ENCODE results near the gene EP400.

Gene EP400

GRCh38 chr12:131913666-131914065, 36.1 kb upstream of the EP400 start:
- no peak for DNase-seq

DNA sequence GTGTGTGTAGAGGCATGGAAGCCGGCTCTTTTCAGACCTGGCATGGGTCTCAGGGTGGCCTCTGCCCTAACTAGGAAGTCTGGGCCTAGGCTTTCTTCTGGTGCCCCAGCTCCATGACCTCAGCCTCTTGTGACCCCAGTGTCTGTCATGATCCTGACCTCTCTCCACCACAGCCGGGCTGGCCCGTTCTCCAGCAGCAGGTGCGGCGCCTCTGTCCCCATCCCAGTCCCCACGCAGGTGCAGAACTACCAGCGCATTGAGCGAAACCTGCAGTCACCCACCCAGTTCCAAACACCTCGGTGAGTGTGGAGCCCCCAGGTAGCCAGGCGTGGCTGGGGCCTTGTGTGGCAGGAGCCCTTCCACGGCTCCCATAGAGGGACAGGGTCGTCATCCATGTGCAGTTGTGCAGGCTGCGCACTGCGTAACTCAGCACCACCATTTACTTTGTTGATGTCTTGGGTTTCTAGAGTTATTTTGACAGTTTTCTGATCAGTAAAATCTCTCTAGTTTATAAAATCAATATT, 35.5 kb upstream of the EP400 start:
- DNase-seq = no peak

GRCh38 chr12:131915000-131915689, 34.6 kb upstream of the EP400 start:
- DNase-seq = no peak

GRCh38 chr12:131915823-131916222, 33.9 kb upstream of the EP400 start:
- DNase-seq = no peak

DNA sequence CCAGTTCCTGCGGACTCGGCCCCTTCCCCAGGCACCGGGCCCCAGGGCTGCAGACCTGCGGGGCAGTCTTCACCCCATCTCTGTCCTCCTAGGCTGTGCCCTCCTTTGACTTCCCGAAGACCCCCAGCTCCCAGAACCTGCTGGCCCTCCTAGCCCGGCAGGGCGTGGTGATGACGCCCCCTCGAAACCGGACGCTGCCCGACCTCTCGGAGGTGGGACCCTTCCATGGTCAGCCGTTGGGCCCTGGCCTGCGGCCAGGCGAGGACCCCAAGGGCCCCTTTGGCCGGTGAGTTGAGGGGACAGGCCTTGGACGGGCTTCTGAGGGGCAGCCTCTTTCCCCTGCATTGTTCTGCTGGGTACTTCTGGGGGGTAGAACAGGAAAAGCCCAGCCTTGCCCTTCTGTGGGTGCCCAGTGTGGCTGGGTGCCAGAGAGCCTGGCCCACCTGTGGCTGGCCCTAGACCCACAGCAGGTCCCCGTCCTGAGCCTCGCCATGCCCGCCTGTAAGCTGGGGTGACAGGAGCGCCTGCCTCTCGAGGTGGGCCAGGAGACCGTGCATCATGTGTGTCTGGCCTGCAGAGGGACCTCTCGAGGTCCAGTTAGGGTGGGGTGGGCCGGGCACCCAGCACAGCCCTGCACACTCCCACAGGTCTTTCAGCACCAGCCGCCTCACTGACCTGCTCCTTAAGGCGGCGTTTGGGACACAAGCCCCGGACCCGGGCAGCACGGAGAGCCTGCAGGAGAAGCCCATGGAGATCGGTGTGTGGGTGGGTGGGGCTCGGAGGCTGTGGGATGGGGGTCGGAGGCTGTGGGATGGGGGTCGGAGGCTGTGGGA, 33.2 kb upstream of the EP400 start:
- no peak for DNase-seq

GRCh38 chr12:131917139-131917710, 32.5 kb upstream of the EP400 start:
- DNase-seq = no peak

GRCh38 chr12:131917711-131918306, 31.9 kb upstream of the EP400 start:
- no peak for DNase-seq

- no peak for DNase-seq
Measured at GRCh38 chr12:131918311-131919050, 31.3 kb upstream of the EP400 start.

- no peak for DNase-seq
Measured at GRCh38 chr12:131919051-131919347, 30.7 kb upstream of the EP400 start.

DNA sequence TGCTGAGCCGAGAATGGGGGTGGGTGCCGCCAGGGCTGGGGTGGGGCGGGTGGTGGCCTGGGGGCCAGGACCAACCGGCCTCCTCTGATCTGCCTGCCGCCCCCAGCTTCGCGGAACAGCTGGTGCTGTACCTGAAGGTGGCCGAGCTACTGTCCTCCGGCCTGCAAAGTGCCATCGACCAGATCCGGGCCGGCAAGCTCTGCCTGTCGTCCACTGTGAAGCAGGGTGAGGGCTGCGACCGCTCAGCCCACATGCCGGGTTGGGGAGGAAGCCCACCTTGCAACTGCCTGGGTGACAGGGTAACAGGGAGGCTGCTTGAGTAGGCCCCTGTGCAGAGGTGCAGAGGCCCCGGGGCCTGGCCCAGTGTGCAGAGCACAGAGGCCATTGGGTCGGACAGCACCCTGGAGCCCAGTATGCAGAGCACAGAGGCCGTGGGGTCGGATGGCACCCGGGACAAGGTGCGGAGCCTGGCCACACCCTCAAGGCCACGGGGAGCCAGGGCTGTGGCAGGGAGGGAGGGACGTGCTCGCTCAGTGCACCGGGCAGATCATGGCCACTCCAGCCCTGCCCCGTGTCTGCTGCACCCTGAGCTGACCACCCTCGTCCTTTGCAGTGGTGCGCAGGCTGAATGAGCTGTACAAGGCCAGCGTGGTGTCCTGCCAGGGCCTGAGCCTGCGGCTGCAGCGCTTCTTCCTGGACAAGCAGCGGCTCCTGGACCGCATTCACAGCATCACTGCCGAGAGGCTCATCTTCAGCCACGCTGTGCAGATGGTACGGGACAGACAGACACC, 30.2 kb upstream of the EP400 start:
- no peak for DNase-seq

GRCh38 chr12:131920157-131920508, 29.6 kb upstream of the EP400 start:
- no peak for DNase-seq

DNA sequence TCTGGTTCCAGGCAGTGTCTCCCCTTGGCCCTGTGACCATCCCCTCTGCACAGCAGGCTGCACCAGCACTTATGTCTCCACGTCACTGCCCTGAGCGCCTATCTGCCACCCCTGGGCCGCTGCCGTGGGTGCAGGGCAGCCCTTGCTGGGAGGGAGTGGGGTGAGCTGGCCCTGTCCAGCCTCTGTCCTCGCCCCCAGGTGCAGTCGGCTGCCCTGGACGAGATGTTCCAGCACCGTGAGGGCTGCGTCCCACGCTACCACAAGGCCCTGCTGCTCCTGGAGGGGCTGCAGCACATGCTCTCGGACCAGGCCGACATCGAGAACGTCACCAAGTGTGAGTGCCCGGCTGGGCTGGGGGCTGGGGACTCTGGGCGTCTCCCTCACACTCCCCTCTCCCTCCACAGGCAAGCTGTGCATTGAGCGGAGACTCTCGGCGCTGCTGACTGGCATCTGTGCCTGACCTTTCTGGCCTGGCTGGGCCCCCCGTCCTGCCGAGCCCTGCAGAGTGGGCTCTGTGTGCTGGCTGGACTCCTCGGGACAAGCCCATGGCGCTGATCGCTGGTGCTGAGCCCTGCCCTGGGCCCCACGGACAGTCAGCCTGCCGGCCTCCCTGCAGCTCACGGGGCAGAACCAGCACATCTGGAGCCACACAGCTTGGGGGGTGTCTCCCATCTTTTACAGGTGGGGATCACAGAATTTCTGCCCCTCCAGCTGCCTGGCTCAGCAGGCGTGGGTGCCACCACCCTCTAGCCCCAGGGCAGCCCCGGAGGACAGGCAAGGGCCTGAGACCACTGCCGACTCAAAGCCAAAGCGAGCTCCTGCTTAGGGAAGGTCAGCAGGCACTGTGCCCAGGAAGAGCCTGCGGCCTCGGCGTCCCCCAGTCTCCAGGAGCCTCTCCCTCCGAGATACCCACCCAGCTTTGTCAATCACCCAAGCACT, 28.6 kb upstream of the EP400 start:
- DNase-seq = no peak

DNA sequence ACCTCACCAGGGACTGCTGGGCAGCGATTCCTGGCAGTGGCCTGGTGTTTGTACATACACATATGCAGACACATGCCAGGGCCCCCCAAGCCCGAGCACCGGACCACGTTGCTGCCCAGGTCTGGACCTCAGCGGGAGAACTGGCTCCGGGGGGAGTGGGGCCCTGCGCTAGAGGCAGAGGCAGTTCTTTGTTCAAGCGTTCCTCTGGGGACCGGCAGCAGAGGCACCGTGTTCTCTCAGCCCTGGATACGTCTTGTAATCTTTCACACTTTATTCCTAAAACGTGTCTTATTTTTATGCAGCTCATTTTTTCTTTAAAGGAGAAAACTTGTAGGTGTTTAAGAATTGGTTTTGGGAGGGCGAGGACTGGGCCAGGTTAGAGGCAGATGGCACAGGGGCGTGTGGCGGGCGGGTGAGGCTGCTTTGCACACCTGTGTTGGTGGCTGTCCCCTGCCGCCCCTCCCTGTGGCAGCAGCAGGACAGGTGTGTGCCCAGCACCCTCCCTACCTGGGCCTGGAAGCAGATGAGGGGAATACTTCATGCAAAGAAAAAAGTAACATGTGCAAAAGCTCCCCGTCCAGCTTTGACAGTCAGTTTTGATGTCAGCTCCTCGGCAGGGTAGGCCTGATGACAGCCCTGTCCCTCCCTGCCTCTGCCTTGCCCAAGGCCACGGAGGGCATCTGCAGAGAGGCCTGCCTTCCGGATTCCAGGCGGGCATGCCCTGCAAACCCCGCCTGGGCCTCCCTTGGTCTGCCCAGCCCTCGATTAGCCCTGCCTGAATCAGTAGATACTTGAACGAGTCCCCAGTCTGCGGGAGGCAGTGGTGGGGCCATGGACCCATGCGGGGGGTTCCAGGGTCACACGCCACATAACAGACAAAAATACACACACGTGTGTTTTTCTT, 27.6 kb upstream of the EP400 start:
- DNase-seq = no peak

GRCh38 chr12:131922772-131923171, 27.0 kb upstream of the EP400 start:
- no peak for DNase-seq

- DNase-seq = no peak
Measured at GRCh38 chr12:131923260-131923659, 26.5 kb upstream of the EP400 start.

GRCh38 chr12:131927110-131928079, 22.3 kb upstream of the EP400 start:
- peak; percentile 20 for DNase-seq

- DNase-seq = no peak
Measured at GRCh38 chr12:131928080-131928710, 21.5 kb upstream of the EP400 start.
